RCC 7860 (cell line): ENCODE results near the gene APOLD1.
"Not testable (repeated sequence)": the region's sequence is repeated elsewhere in the genome, so short reads cannot be mapped to it uniquely, and the experiment has no call there.

Experiments
- DNase-seq: peaks from one replicate; pipeline ENCODE4 v3.0.0-alpha.2; 2015; ENCODE audit warnings: low spot score
- FAIRE-seq: peaks from 2 replicates; lab custom pipeline; 2012; peaks lifted over from hg19 to GRCh38; lab: Jason Lieb, UNC

APOLD1 gene

GRCh38 chr12:12806784-12807516 lies 21.5 kb downstream of the APOLD1 start:
- FAIRE-seq (no peak), DNase-seq (no peak)

GRCh38 chr12:12807517-12807903 lies 22.1 kb downstream of the APOLD1 start:
- DNase-seq, FAIRE-seq: not testable (repeated sequence)

- no peak for DNase-seq
- no peak for FAIRE-seq
Observed at GRCh38 chr12:12807970-12808702, 22.7 kb downstream of the APOLD1 start.

- no peak for DNase-seq
- no peak for FAIRE-seq
Observed at GRCh38 chr12:12810553-12811021, 25.1 kb downstream of the APOLD1 start.

- FAIRE-seq (no peak), DNase-seq (no peak)
Observed at GRCh38 chr12:12811343-12811742, 25.9 kb downstream of the APOLD1 start.

- no peak for DNase-seq
- FAIRE-seq: no peak
Observed at GRCh38 chr12:12812174-12812573, 26.7 kb downstream of the APOLD1 start.

- no peak for FAIRE-seq
- DNase-seq: no peak
Observed at GRCh38 chr12:12812618-12813119, 27.2 kb downstream of the APOLD1 start.

- DNase-seq: peak; percentile 78
- peak; percentile 57 for FAIRE-seq
Observed at GRCh38 chr12:12813120-12814101, 28.0 kb downstream of the APOLD1 start, which contains the start of gene DDX47. DDX47 (plus strand) TSS chr12:12813346; CDS start chr12:12813368, 22 bp downstream.

- no peak for DNase-seq
- FAIRE-seq: no peak
Observed at GRCh38 chr12:12817616-12818015, 32.2 kb downstream of the APOLD1 start.

GRCh38 chr12:12818701-12819100 lies 33.2 kb downstream of the APOLD1 start:
- FAIRE-seq (peak; percentile 80), DNase-seq (peak; percentile 52)

- DNase-seq (no peak), FAIRE-seq (no peak)
Observed at GRCh38 chr12:12819221-12819620, 33.8 kb downstream of the APOLD1 start.

- peak; percentile 97 for DNase-seq
Observed at GRCh38 chr12:12819752-12820311, 34.4 kb downstream of the APOLD1 start.

GRCh38 chr12:12820376-12820775 lies 34.9 kb downstream of the APOLD1 start:
- DNase-seq, FAIRE-seq: not testable (repeated sequence)

More at GRCh38 chr12:12819752-12820311, 34.4 kb downstream of the APOLD1 start:
- peak; percentile 97 for FAIRE-seq

GRCh38 chr12:12821975-12822374 lies 36.5 kb downstream of the APOLD1 start:
- no peak for DNase-seq
- FAIRE-seq: no peak

- DNase-seq (no peak), FAIRE-seq (no peak)
Observed at GRCh38 chr12:12822886-12823285, 37.4 kb downstream of the APOLD1 start.

GRCh38 chr12:12823300-12823699 lies 37.8 kb downstream of the APOLD1 start:
- DNase-seq (peak; percentile 89), FAIRE-seq (peak; percentile 59)

GRCh38 chr12:12823811-12824210 lies 38.4 kb downstream of the APOLD1 start:
- DNase-seq: peak; percentile 59
- FAIRE-seq: no peak

- peak; percentile 60 for DNase-seq
- FAIRE-seq: peak; percentile 14
Observed at GRCh38 chr12:12835378-12836146, 50.1 kb downstream of the APOLD1 start.

GRCh38 chr12:12836571-12836970 lies 51.1 kb downstream of the APOLD1 start:
- DNase-seq (no peak), FAIRE-seq (no peak)
